Heart left ventricle (tissue), 13 donors: ENCODE results near the gene PRG2.

Experiments used
- POLR2A ChIP-seq, 2 donors: fragments of 450-650 bp; IDR thresholded peaks; one replicate each; pipeline ENCODE4 v1.6.1; 2017; ENCODE audit warnings: antibody characterized with exemption in 2 of 2, mild to moderate bottlenecking in 2 of 2, moderate library complexity in 2 of 2
- TF ChIP-seq, protein P1 (sequence below), 12 donors: fragments of 200-600 bp; sonication (generic) in 4 of 12; IDR thresholded peaks; one replicate each; pipeline versions ENCODE4 v1.5.0 to v1.8.0; 2018 to 2022; ENCODE audit warnings: antibody characterized with exemption in 12 of 12, mild to moderate bottlenecking in 5 of 12
- donor health status: ischemic (EF 13 %, LVEDD 7.1; RV severe dilation, severe dysfunction).
- donor health status: DM: no; HTN: yes; CAD: no.
- donor health status: DM: no; HTN: no; CAD: no.
- donor health status: ischemic (EF 25% LVEDD 6.9; RV normal size, moderate dysfunction).
- donor health status: ischemic (EF 25% LVEDD 5.7; RV mildly dilated, moderate dysfunction).
- donor health status: ischemic (EF 35%, LVEDD 5.7; RV mildly dilated, moderate dysfunction).
- donor health status: nonischemic (EF 11% LVEDD 7.7; RV severe dilation, severe dysfunction).
- donor health status: DM: yes; HTN: yes; CAD: no.
- donor health status: PGD.
- donor health status: ischemic (EF 29% LVEDD 5.4; RV normal size, mild dysfunction).
- donor health status: nonischemic (EF 23%, LVEDD 6.1; RV moderate dilation, normal function).

DNA sequence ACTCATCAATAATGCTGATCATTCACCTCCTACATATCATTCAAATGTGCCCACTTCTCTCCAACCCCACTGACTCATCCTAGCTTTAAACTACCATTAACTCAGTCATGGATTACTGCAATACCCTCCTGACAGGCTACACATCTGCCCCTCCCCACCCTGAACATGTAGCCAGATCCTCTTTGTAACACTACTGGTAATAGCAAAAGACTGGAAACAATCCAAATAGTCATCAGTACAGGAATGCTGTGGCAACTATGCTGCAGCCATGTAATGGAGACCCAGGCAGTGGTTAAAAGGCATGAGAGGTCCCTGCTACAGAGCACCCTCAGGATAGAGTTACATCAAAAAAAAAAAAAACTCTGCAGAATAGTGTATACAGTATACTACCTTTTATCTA lies 19.8 kb upstream of the PRG2 start:
- TF ChIP-seq, protein P1, sequence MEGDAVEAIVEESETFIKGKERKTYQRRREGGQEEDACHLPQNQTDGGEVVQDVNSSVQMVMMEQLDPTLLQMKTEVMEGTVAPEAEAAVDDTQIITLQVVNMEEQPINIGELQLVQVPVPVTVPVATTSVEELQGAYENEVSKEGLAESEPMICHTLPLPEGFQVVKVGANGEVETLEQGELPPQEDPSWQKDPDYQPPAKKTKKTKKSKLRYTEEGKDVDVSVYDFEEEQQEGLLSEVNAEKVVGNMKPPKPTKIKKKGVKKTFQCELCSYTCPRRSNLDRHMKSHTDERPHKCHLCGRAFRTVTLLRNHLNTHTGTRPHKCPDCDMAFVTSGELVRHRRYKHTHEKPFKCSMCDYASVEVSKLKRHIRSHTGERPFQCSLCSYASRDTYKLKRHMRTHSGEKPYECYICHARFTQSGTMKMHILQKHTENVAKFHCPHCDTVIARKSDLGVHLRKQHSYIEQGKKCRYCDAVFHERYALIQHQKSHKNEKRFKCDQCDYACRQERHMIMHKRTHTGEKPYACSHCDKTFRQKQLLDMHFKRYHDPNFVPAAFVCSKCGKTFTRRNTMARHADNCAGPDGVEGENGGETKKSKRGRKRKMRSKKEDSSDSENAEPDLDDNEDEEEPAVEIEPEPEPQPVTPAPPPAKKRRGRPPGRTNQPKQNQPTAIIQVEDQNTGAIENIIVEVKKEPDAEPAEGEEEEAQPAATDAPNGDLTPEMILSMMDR (IDR thresholded peaks at IDR 0.05) = no peak
- no peak for TF ChIP-seq POLR2A (IDR thresholded peaks at IDR 0.05)
